Kidney epithelial cell (primary cell): ENCODE measurements around the gene THTPA. TPM values are rescaled to one million over a fixed set of nuclear protein-coding genes. Genes with fewer than 3 reads are reported as not detected.

ENCODE experiments used
- DNase-seq: peaks from one replicate; pipeline ENCODE4 v3.0.0-alpha.2; 2010; ENCODE audit warnings: low read depth
- H3K27me3 ChIP-seq: 2 replicates; pipeline ENCODE4 v1.6.0; 2011; ENCODE audit warnings: low read length; ENCODE audit not compliant: control insufficient read depth, insufficient read depth
- H3K36me3 ChIP-seq: 2 replicates; pipeline ENCODE4 v1.5.1; 2011; ENCODE audit warnings: low read length; ENCODE audit not compliant: control insufficient read depth, insufficient read depth
- H3K4me3 ChIP-seq: 2 replicates; pipeline ENCODE4 v1.5.1; 2011; ENCODE audit warnings: low read depth, mild to moderate bottlenecking, control low read depth, low read length
- total RNA-seq: library from RNA; depleted of rRNA; stranded (reverse); fragments of >200 nt; gene quantifications from 2 replicates; pipeline ENCODE4 v1.2.3, GENCODE V29; 2015
- TF ChIP-seq, protein P1 (sequence below): IDR thresholded peaks from 2 replicates; pipeline ENCODE4 v1.5.1; 2011; ENCODE audit warnings: mild to moderate bottlenecking, moderate library complexity, low read length, control low read depth, inconsistent platforms; ENCODE audit not compliant: insufficient read depth, poor library complexity, severe bottlenecking

The THTPA gene
- total RNA-seq, 1 donor from 2014 or later: 8.5 TPM

DNA sequence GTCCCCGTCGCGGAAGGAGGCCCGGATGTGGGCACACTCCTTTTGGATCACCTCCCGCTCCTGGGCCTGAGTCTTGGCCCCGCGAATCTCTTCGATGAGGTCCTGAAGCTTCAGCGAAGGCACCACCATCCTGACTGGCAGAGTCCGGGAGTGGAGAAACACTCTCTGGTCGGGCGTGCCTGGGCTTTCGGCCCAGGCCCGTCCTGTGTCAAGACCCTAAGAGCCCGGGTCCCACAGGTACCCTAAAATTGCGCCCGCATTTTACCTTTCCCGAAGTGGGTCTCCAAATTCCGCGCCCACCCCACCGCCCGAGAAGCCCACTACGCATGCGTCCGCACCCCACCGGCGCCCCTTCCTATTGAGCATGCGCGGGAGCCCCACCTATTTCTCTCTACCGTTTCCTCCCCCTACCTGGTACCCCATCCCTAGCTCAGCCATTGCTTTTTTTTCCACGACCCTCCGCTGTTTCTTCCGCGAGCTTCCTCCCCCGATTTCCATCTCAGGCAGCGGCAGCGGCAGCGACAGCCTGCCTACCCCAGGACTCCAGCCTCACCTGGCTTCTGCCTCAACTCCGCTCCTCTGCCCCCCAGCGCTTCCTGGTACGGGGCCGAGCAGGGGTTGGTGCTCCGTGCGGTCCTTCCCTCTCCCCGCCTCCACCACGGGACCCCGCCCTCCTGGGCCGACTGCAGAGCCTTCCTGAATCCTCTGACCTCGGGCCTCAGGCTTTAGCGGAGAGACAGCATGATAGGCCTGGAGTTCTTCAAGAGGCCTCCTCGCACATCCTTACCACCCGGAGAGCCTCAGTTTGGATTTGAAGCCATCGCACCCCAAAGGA is 11.3 kb downstream of the THTPA start, which contains the start of gene AP1G2:
Gene AP1G2 (minus strand): TSS at position 606 of the 835 bp plus-strand sequence. CDS start 477 bp downstream, at position 129.
- TF ChIP-seq, protein P1, sequence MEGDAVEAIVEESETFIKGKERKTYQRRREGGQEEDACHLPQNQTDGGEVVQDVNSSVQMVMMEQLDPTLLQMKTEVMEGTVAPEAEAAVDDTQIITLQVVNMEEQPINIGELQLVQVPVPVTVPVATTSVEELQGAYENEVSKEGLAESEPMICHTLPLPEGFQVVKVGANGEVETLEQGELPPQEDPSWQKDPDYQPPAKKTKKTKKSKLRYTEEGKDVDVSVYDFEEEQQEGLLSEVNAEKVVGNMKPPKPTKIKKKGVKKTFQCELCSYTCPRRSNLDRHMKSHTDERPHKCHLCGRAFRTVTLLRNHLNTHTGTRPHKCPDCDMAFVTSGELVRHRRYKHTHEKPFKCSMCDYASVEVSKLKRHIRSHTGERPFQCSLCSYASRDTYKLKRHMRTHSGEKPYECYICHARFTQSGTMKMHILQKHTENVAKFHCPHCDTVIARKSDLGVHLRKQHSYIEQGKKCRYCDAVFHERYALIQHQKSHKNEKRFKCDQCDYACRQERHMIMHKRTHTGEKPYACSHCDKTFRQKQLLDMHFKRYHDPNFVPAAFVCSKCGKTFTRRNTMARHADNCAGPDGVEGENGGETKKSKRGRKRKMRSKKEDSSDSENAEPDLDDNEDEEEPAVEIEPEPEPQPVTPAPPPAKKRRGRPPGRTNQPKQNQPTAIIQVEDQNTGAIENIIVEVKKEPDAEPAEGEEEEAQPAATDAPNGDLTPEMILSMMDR: no peak
- no peak for DNase-seq
- H3K36me3 ChIP-seq: peaks cover 1% of the 10 kb centered on the region

DNA sequence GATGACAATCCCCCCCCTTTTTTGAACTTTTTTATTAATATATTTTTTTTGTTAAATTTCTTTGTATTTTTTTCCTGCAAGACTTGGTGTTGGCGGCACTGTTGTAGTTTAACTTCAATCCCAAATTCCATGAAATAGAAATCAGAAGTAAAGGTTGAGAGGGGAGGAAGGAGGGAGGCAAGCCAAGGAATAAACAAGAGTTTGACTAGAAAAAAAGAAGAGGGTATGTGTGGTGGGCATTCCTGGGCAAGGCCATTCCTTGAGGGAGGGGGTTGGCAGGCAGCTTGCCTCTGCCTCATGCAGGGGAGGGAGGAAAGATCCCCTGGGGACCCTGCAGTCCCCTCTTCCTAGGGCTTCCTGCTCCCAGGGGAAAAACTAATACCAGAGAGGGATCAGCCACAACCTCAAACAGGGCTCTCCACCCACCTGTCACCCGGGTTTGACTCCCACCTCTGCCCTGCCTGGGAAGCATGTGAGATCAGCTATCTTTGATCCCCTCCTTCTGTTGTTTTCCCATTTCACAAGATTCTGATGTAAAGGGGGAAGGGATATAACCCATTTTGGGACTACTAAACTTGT is 12.0 kb downstream of the THTPA start:
- H3K36me3 ChIP-seq: peaks cover 1% of the 10 kb centered on the region
- no peak for DNase-seq
- H3K27me3 ChIP-seq: peaks cover 20% of the 10 kb centered on the region
- peak overlapping the region; percentile 69 for H3K4me3 ChIP-seq
- TF ChIP-seq, protein P1: no peak

More for the DNA sequence above, 11.3 kb downstream of the THTPA start, which contains the start of gene AP1G2:
- Histone ChIP-seq H3K27me3 (peaks cover 14% of the 10 kb centered on the region), H3K4me3 (peak within 1 kb of the TSS; percentile 69)

DNA sequence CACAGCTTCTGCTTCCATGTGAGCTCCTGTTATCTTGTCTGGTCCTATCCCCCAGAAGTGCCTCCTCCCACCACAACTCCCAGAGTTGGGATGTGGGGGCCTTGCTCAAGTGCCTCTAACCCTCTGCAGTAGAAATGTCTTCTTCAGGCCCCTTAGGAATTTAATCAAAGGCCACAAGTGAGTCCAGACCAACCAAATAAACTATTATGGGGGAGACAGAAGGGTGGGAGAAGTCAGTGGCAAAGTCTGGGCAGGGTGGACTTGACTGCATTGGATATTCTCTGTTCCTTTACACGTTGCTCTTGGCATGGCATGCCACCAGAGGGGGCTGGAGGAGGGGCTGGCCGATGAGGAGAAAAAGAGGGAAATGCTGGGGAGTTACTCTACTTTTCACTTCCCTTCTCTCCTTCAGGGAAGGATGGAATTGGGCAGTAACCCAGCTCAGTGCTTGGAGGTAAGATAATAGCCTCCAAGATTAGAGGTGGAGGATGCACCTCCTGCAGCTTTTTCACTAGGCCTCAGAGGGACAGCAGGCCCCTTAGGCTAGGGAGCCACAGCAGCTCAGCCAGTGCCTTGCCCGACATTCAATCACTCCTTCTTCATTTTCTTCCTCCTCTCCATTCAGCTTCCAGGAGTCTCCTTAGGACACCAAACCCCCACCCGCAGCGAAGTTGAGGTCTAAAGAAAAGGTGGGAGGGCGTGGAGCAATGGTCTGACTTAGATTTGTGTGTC is 12.7 kb downstream of the THTPA start:
- DNase-seq: no peak
- no peak overlapping the region for H3K4me3 ChIP-seq
- TF ChIP-seq, protein P1: peak; percentile 57
- peaks cover 1% of the 10 kb centered on the region for H3K36me3 ChIP-seq
- H3K27me3 ChIP-seq: peaks cover 25% of the 10 kb centered on the region

DNA sequence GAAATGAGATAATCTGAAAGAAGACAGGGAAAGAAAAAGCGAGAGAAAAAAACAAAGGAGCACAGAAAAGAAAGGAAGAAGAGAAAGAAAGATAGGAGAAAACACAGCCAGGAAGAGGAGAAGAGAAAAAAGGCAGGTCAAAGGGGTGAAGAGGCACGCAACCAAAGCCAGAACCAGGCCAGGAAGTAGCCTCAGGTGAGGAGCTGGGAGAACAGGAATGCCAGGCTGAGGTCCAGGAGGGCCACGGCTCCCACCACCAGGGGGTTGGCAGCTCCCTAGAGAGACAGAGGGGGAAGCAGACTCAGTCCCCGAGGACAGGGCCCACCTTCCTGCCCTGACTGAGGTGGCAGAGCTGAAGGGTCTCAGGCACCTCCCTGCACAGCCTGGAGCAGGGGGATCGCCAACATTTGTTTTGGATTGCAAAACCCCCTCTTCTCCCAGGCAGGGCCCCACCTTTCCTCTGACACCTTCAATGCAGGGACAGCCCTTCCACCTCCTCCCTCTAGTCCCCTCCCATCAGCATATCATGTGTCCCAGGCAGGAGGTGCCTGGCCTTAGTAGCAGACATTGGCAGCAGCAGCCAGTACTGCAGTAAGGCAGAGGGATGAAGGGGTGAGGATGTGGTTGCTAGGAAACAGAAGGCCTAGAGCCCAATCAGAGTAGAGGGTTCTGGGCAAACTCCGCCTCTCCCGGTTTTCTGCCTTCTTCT is 13.5 kb downstream of the THTPA start:
- DNase-seq: no peak
- peaks cover 1% of the 10 kb centered on the region for H3K36me3 ChIP-seq
- no peak overlapping the region for H3K4me3 ChIP-seq
- peaks cover 25% of the 10 kb centered on the region for H3K27me3 ChIP-seq
- TF ChIP-seq, protein P1: peak; percentile 9

DNA sequence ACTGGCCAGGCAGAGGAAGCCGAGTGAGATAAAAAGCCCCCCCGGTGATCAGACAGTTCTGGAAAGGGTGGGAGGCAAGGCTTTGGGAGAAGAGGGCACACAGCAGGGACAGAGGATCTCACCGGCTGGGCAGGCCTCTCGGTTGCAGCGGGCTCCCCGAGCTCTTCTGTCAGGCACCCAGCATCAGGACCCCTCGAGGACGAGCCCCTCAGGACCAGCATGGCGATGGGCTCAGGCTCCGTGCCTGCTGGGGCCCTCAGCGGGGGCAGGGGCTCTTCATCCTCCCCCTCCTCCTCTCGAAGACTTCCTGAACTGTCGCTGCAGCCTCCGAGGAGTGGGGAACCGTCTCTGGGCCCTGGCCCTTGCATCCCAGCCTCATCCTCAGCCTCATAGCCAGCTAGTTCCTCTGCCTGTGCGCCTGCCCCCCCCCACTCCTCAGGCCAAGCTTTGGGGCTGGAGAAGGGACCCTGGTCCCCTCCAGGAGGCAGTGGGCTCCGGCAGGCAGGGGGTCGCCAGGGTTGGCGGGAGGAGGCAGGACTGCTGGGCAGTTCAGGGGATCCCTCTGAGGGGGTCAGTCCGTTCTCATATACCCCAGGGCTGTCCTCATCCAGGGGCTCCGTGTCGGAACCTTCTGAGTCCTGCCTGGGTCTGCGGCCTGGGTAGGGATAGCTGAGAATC is 14.9 kb downstream of the THTPA start:
- TF ChIP-seq, protein P1: no peak
- no peak for DNase-seq
- Histone ChIP-seq H3K36me3 (no peaks in the 10 kb centered on the region), H3K4me3 (no peak overlapping the region), H3K27me3 (peaks cover 37% of the 10 kb centered on the region)
